SH-SY5Y (cell line): ENCODE results near the gene GPRC5A.

ENCODE experiments used
- GATA2 ChIP-seq: IDR thresholded peaks from 2 replicates; pipeline ENCODE4 v1.6.1; 2011; ENCODE audit warnings: mild to moderate bottlenecking, low read depth, low read length
- GATA3 ChIP-seq: IDR thresholded peaks from 2 replicates; pipeline ENCODE4 v1.6.1; 2011; ENCODE audit warnings: low read depth, mild to moderate bottlenecking, low read length, moderate library complexity

GRCh38 chr12:12891080-12891880 is at the start of gene GPRC5A:
- TF ChIP-seq GATA2 (no peak), GATA3 (no peak)
